Left cardiac atrium (tissue), 4 donors: ENCODE data around the gene FHOD3. TPM values are rescaled to one million over a fixed set of nuclear protein-coding genes. Genes with fewer than 3 reads are reported as not detected.

ENCODE experiments used
- ATAC-seq, 2 donors: fragments of 200-7000 bp; cut with Tn5 transposase; one replicate each; pipeline ENCODE4 v1.9.1; 2020; ENCODE audit warnings: mild to moderate bottlenecking in 2 of 2, moderate library complexity in 2 of 2
- DNase-seq: peaks from one replicate; pipeline ENCODE4 v3.0.0-alpha.2; 2020
- intact Hi-C, 2 donors: fragments of 100-400 bp; cut with DNase I; formaldehyde crosslinking; loops; one replicate each; pipeline versions ENCODE4 v1.14.1 to v1.15.1; 2022 to 2023
- total RNA-seq, 2 donors: library from RNA; stranded (reverse); fragmentation: NEBNext Ultra II Directional; extraction: Animal tissue kit (Norgen Biotek cat#: 25700); gene quantifications; one replicate each; pipeline ENCODE4 v1.2.1, GENCODE V29; 2021
- donor health status: DM: no; HTN: yes; CAD: no.
- donor health status: DM: no; HTN: yes; CAD: no; lungs with severe emphysema.
- donor health status: DM: yes; HTN: yes; CAD: no.
- donor health status: Dilated cardiomyopathy.

FHOD3 gene
- total RNA-seq, 2 donors from 2014 or later: 117 to 119 TPM

- ATAC-seq: no peak
- intact Hi-C loops: no loop called here
- no peak for DNase-seq
Measured at GRCh38 chr18:36412778-36413177, 115.3 kb downstream of the FHOD3 start.

- DNase-seq: no peak
- no peak for ATAC-seq
- intact Hi-C loops: no loop called here
Measured at GRCh38 chr18:36415171-36415570, 117.7 kb downstream of the FHOD3 start.

- no peak for ATAC-seq
- intact Hi-C loops: no loop called here
- no peak for DNase-seq
Measured at GRCh38 chr18:36415625-36416024, 118.1 kb downstream of the FHOD3 start.

- ATAC-seq: peak; percentile 86 to 88
- DNase-seq: no peak
- intact Hi-C loops: no loop called here
Measured at GRCh38 chr18:36419188-36419899, 121.8 kb downstream of the FHOD3 start.

- peak; percentile 25 to 64 for ATAC-seq
- intact Hi-C loops: no loop called here
- DNase-seq: no peak
Measured at GRCh38 chr18:36419900-36420531, 122.5 kb downstream of the FHOD3 start.

- intact Hi-C loops: no loop called here
- ATAC-seq (peak in 1 of 2 donors; percentile 71), DNase-seq (no peak)
Measured at GRCh38 chr18:36420826-36421225, 123.3 kb downstream of the FHOD3 start.

- no peak for ATAC-seq
- intact Hi-C loops: no loop called here
- no peak for DNase-seq
Measured at GRCh38 chr18:36424741-36425142, 127.2 kb downstream of the FHOD3 start.

- intact Hi-C loops: no loop called here
- no peak for DNase-seq
- ATAC-seq: no peak
Measured at GRCh38 chr18:36427369-36427768, 129.9 kb downstream of the FHOD3 start.

GRCh38 chr18:36427831-36428230 is 130.3 kb downstream of the FHOD3 start:
- ATAC-seq (no peak), DNase-seq (no peak)
- intact Hi-C loops: no loop called here

- intact Hi-C loops: no loop called here
- ATAC-seq: no peak
- no peak for DNase-seq
Measured at GRCh38 chr18:36428431-36429029, 131.0 kb downstream of the FHOD3 start.

GRCh38 chr18:36432880-36433555 is 135.5 kb downstream of the FHOD3 start:
- no peak for ATAC-seq
- intact Hi-C loops: no loop called here
- DNase-seq: no peak

- intact Hi-C loops: no loop called here
- ATAC-seq (no peak), DNase-seq (no peak)
Measured at GRCh38 chr18:36436387-36436786, 138.9 kb downstream of the FHOD3 start.

- no peak for DNase-seq
- intact Hi-C loops: no loop called here
- ATAC-seq: peak in 1 of 2 donors; percentile 9
Measured at GRCh38 chr18:36440614-36441013, 143.1 kb downstream of the FHOD3 start.

- intact Hi-C loops: no loop called here
- ATAC-seq: peak; percentile 51 to 82
Measured at GRCh38 chr18:36441426-36442240, 144.1 kb downstream of the FHOD3 start.

GRCh38 chr18:36442717-36443116 is 145.2 kb downstream of the FHOD3 start:
- no peak for DNase-seq
- ATAC-seq: no peak
- intact Hi-C loops: no loop called here

More at GRCh38 chr18:36441426-36442240, 144.1 kb downstream of the FHOD3 start:
- DNase-seq: no peak

GRCh38 chr18:36446059-36446458 is 148.5 kb downstream of the FHOD3 start:
- intact Hi-C loops: no loop called here
- ATAC-seq (peak in 1 of 2 donors; percentile 8), DNase-seq (no peak)

GRCh38 chr18:36448384-36449290 is 151.1 kb downstream of the FHOD3 start:
- intact Hi-C loops: no loop called here
- DNase-seq (no peak), ATAC-seq (peak in 1 of 2 donors; percentile 24)

- no peak for ATAC-seq
- intact Hi-C loops: no loop called here
- no peak for DNase-seq
Measured at GRCh38 chr18:36449451-36449850, 151.9 kb downstream of the FHOD3 start.
